ENCODE measurements around the gene XCL1.

DNA sequence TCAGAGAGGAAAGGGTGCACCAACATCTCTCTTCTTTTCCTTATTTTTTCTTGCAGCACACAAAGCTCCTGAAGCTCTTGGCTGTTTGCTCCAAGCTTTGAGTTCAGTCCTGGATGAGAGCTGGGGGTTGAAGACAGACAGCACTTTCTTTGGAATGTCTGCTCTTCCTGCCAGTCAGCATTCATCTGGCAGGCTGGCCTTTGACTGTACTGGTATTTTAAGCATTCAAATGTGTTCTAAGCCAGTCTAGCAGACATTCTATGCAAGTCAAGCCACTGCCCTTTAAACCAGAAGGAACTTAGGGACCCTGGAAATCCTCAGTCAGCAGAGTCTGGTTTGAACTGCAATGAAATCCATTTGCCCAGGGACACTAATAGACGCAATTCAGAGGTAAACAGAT lies 45.0 kb downstream of the XCL1 start:
- TF ChIP-seq, protein P1, sequence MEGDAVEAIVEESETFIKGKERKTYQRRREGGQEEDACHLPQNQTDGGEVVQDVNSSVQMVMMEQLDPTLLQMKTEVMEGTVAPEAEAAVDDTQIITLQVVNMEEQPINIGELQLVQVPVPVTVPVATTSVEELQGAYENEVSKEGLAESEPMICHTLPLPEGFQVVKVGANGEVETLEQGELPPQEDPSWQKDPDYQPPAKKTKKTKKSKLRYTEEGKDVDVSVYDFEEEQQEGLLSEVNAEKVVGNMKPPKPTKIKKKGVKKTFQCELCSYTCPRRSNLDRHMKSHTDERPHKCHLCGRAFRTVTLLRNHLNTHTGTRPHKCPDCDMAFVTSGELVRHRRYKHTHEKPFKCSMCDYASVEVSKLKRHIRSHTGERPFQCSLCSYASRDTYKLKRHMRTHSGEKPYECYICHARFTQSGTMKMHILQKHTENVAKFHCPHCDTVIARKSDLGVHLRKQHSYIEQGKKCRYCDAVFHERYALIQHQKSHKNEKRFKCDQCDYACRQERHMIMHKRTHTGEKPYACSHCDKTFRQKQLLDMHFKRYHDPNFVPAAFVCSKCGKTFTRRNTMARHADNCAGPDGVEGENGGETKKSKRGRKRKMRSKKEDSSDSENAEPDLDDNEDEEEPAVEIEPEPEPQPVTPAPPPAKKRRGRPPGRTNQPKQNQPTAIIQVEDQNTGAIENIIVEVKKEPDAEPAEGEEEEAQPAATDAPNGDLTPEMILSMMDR (conservative IDR thresholded peaks at IDR 0.05; ENCODE audit: low read depth, low read length) = no peak
- TF ChIP-seq EZH2 (IDR thresholded peaks at IDR 0.05; ENCODE audit: borderline replicate concordance, low read depth, low read length, poor library complexity, severe bottlenecking) = no peak

Data from A673 (cell line).